DND-41 (cell line): ENCODE data around the gene METTL4.
"Not testable (repeated sequence)": the region's sequence is repeated elsewhere in the genome, so short reads cannot be mapped to it uniquely, and the experiment has no call there.

Source experiments
- ATAC-seq: fragments of 200-7000 bp; cut with Tn5 transposase; 3 replicates; pipeline ENCODE4 v1.9.1; 2021; ENCODE audit warnings: low read depth; ENCODE audit not compliant: insufficient read depth
- DNase-seq: peaks from one replicate; pipeline ENCODE4 v3.0.0-alpha.2; 2020
- H2AFZ ChIP-seq: 2 replicates; pipeline ENCODE4 v1.6.0; 2012; ENCODE audit warnings: low read depth, low read length
- H3K27ac ChIP-seq: 2 replicates; pipeline ENCODE4 v1.5.1; 2012; ENCODE audit warnings: low read length, inconsistent platforms
- H3K27me3 ChIP-seq: fragments of 200-600 bp; sonication (generic); 2 replicates; pipeline ENCODE4 v1.6.0; 2012; ENCODE audit warnings: low read length, mild to moderate bottlenecking, inconsistent platforms; ENCODE audit not compliant: insufficient read depth, poor library complexity
- H3K36me3 ChIP-seq: 2 replicates; pipeline ENCODE4 v1.5.1; 2012; ENCODE audit warnings: low read length, inconsistent platforms; ENCODE audit not compliant: insufficient read depth
- H3K4me1 ChIP-seq: 2 replicates; pipeline ENCODE4 v1.5.1; 2012; ENCODE audit warnings: mild to moderate bottlenecking, low read length; ENCODE audit not compliant: insufficient read depth
- H3K4me2 ChIP-seq: 2 replicates; pipeline ENCODE4 v1.6.0; 2012; ENCODE audit warnings: mild to moderate bottlenecking, moderate library complexity, low read length, inconsistent platforms; ENCODE audit not compliant: insufficient read depth
- H3K4me3 ChIP-seq, 2 experiments: fragments of 200-600 bp in 1 of 2; shearing (Covaris generic) in 1 of 2; 2 replicates each; pipeline ENCODE4 v1.5.1; 2012 to 2016; ENCODE audit warnings: inconsistent platforms in 2 of 2, low read length in 2 of 2, mild to moderate bottlenecking in 2 of 2, low read depth in 1 of 2, moderate library complexity in 1 of 2
- H3K79me2 ChIP-seq: 2 replicates; pipeline ENCODE4 v1.6.0; 2012; ENCODE audit warnings: low read length, inconsistent platforms; ENCODE audit not compliant: insufficient read depth
- H3K9ac ChIP-seq: 2 replicates; pipeline ENCODE4 v1.6.0; 2012; ENCODE audit warnings: low read depth, mild to moderate bottlenecking, inconsistent platforms, low read length, moderate library complexity
- H3K9me3 ChIP-seq: 2 replicates; pipeline ENCODE4 v1.5.1; 2012; ENCODE audit warnings: low read length, moderate library complexity, mild to moderate bottlenecking, inconsistent platforms; ENCODE audit not compliant: insufficient read depth, severe bottlenecking
- H4K20me1 ChIP-seq: 2 replicates; pipeline ENCODE4 v1.6.0; 2012; ENCODE audit warnings: low read length; ENCODE audit not compliant: insufficient read depth
- CTCF ChIP-seq: IDR thresholded peaks from 2 replicates; pipeline ENCODE4 v1.5.1; 2012; ENCODE audit warnings: borderline replicate concordance, low read length, moderate library complexity, mild to moderate bottlenecking; ENCODE audit not compliant: poor library complexity, severe bottlenecking; ENCODE audit errors: extremely low read depth
- EZH2 ChIP-seq: IDR thresholded peaks from 3 replicates; pipeline ENCODE4 v1.6.1; 2012; ENCODE audit warnings: borderline replicate concordance, low read depth, mild to moderate bottlenecking, moderate library complexity, low read length, inconsistent platforms; ENCODE audit not compliant: severe bottlenecking

The METTL4 gene

GRCh38 chr18:2526329-2526728, 45.0 kb downstream of the METTL4 start:
- H3K9me3 ChIP-seq: no peaks in the 10 kb centered on the region
- no peak overlapping the region for H3K27ac ChIP-seq
- H4K20me1 ChIP-seq: no peaks in the 10 kb centered on the region
- no peak for ATAC-seq
- H3K4me1 ChIP-seq: no peaks in the 10 kb centered on the region
- TF ChIP-seq EZH2 (no peak), CTCF (no peak)
- no peaks in the 10 kb centered on the region for H3K79me2 ChIP-seq
- H3K9ac ChIP-seq: no peak overlapping the region
- H3K27me3 ChIP-seq: no peaks in the 10 kb centered on the region
- H2AFZ ChIP-seq: no peak overlapping the region
- H3K36me3 ChIP-seq: no peaks in the 10 kb centered on the region
- H3K4me2 ChIP-seq: no peak overlapping the region
- no peak for DNase-seq
- H3K4me3 ChIP-seq: no peak overlapping the region

- H3K27me3 ChIP-seq, DNase-seq, H3K4me2 ChIP-seq, H3K79me2 ChIP-seq, H3K36me3 ChIP-seq, ATAC-seq, H4K20me1 ChIP-seq, H3K9me3 ChIP-seq, H3K4me1 ChIP-seq, H2AFZ ChIP-seq, H3K4me3 ChIP-seq, H3K27ac ChIP-seq, H3K9ac ChIP-seq: not testable (repeated sequence)
These were observed 46.5 kb downstream of the METTL4 start for GRCh38 chr18:2524794-2525198.

- Histone ChIP-seq H3K36me3 (no peaks in the 10 kb centered on the region), H3K4me3 (no peak overlapping the region), H3K9ac (no peak overlapping the region), H2AFZ (no peak overlapping the region), H3K9me3 (no peaks in the 10 kb centered on the region), H3K27ac (no peak overlapping the region), H4K20me1 (no peaks in the 10 kb centered on the region), H3K27me3 (no peaks in the 10 kb centered on the region), H3K4me2 (no peak overlapping the region), H3K79me2 (no peaks in the 10 kb centered on the region), H3K4me1 (no peaks in the 10 kb centered on the region; the same call in 1 of the 2 replicates)
- no peak for ATAC-seq
- no peak for DNase-seq
- TF ChIP-seq EZH2 (no peak), CTCF (no peak)
These were observed 49.2 kb downstream of the METTL4 start for GRCh38 chr18:2522112-2522511.

GRCh38 chr18:2518473-2518872, 52.8 kb downstream of the METTL4 start:
- Histone ChIP-seq H3K27ac (no peak overlapping the region), H3K36me3 (no peaks in the 10 kb centered on the region), H3K4me2 (no peak overlapping the region), H2AFZ (no peak overlapping the region), H3K4me1 (peaks cover 10% of the 10 kb centered on the region), H3K9ac (no peak overlapping the region), H3K9me3 (no peaks in the 10 kb centered on the region), H4K20me1 (no peaks in the 10 kb centered on the region), H3K4me3 (no peak overlapping the region), H3K27me3 (no peaks in the 10 kb centered on the region), H3K79me2 (no peaks in the 10 kb centered on the region)
- no peak for ATAC-seq
- no peak for DNase-seq
- no peak for TF ChIP-seq CTCF
- TF ChIP-seq EZH2: no peak
